NCI-H345 treated with DMSO at 0.1 percent for 48 hours (cell line): ENCODE results near the gene GRPEL1.

Experiments used
- DNase-seq: peaks from one replicate; lab custom pipeline; 2025; ENCODE audit not compliant: unreplicated experiment; lab: John Stamatoyannopoulos, UW

Gene GRPEL1

GRCh38 chr4:7066493-7066892 is 1.4 kb downstream of the GRPEL1 start:
- no peak for DNase-seq

- no peak for DNase-seq
Measured at GRCh38 chr4:7066006-7066405, 1.9 kb downstream of the GRPEL1 start.

- DNase-seq: no peak
Measured at GRCh38 chr4:7063362-7063761, 4.5 kb downstream of the GRPEL1 start.

- no peak for DNase-seq
Measured at GRCh38 chr4:7062816-7063215, 5.0 kb downstream of the GRPEL1 start.

GRCh38 chr4:7061815-7062214 is 6.0 kb downstream of the GRPEL1 start:
- no peak for DNase-seq

- no peak for DNase-seq
Measured at GRCh38 chr4:7060346-7061150, 7.3 kb downstream of the GRPEL1 start.

- no peak for DNase-seq
Measured at GRCh38 chr4:7059662-7060061, 8.2 kb downstream of the GRPEL1 start.

GRCh38 chr4:7058792-7059191 is 9.1 kb downstream of the GRPEL1 start:
- DNase-seq: no peak

- no peak for DNase-seq
Measured at GRCh38 chr4:7055990-7056325, 11.9 kb downstream of the GRPEL1 start.

GRCh38 chr4:7055111-7055989 is 12.5 kb downstream of the GRPEL1 start:
- DNase-seq: no peak

- no peak for DNase-seq
Measured at GRCh38 chr4:7054106-7054880, 13.6 kb downstream of the GRPEL1 start.

GRCh38 chr4:7052923-7053715 is 14.7 kb downstream of the GRPEL1 start:
- DNase-seq: no peak

GRCh38 chr4:7052313-7052712 is 15.6 kb downstream of the GRPEL1 start:
- DNase-seq: no peak

GRCh38 chr4:7051905-7052304 is 16.0 kb downstream of the GRPEL1 start:
- DNase-seq: no peak

GRCh38 chr4:7051144-7051495 is 16.7 kb downstream of the GRPEL1 start:
- no peak for DNase-seq

- DNase-seq: no peak
Measured at GRCh38 chr4:7050481-7051143, 17.3 kb downstream of the GRPEL1 start.

GRCh38 chr4:7049739-7050138 is 18.1 kb downstream of the GRPEL1 start:
- no peak for DNase-seq

GRCh38 chr4:7049295-7049694 is 18.6 kb downstream of the GRPEL1 start:
- DNase-seq: no peak

GRCh38 chr4:7048642-7049041 is 19.2 kb downstream of the GRPEL1 start:
- DNase-seq: no peak

- no peak for DNase-seq
Measured at GRCh38 chr4:7046971-7047370, 20.9 kb downstream of the GRPEL1 start.
